Ovary (tissue), 9 donors: Measurements from ENCODE around the gene USP25. TPM values are rescaled to one million over a fixed set of nuclear protein-coding genes. Genes with fewer than 3 reads are reported as not detected.
A peak's percentile ranks its signal among the peaks of the same experiment; 100 is the strongest.

ENCODE experiments used
- DNase-seq, 5 donors: peaks; one replicate each; pipeline ENCODE4 v3.0.0-alpha.2; 2019 to 2020
- H3K27ac ChIP-seq, 2 donors: fragments of 200-600 bp; one replicate each; pipeline versions ENCODE4 v1.5.1 to v1.8.0; 2019 to 2022
- H3K27me3 ChIP-seq: fragments of 200-600 bp; one replicate; pipeline ENCODE4 v1.8.0; 2022
- H3K36me3 ChIP-seq: fragments of 200-600 bp; sonication (generic); one replicate; pipeline ENCODE4 v1.5.1; 2019
- H3K4me1 ChIP-seq: one replicate; pipeline ENCODE4 v1.8.1; 2013; ENCODE audit warnings: mild to moderate bottlenecking, moderate library complexity; ENCODE audit not compliant: insufficient read depth
- H3K4me3 ChIP-seq: fragments of 200-600 bp; sonication (generic); one replicate; pipeline ENCODE4 v1.5.1; 2017
- H3K9me3 ChIP-seq, 2 donors: fragments of 200-600 bp in 1 of 2; sonication (generic) in 1 of 2; one replicate each; pipeline versions ENCODE4 v1.5.1 to v1.8.1; 2013 to 2019; ENCODE audit warnings: mild to moderate bottlenecking in 1 of 2, moderate library complexity in 1 of 2
- EP300 ChIP-seq: sonication (generic); formaldehyde crosslinking; IDR thresholded peaks from one replicate; pipeline ENCODE4 v1.6.1; 2017; ENCODE audit warnings: antibody characterized with exemption
- POLR2A ChIP-seq: fragments of 450-650 bp; IDR thresholded peaks from one replicate; pipeline ENCODE4 v1.6.1; 2017; ENCODE audit warnings: antibody characterized with exemption, mild to moderate bottlenecking, moderate library complexity
- WGBS, 3 donors: extraction: QIAGEN DNeasy Blood & Tissue Kit in 1 of 3; methylation state at CpG; one replicate each; pipeline versions ENCODE4 v1.1.5 to v1.1.7; 2013 to 2017; 5-methylcytosine and 5-hydroxymethylcytosine counted together
- intact Hi-C, 4 donors: fragments of 100-400 bp; cut with DNase I; formaldehyde crosslinking; loops; one replicate each; pipeline versions ENCODE4 v1.11.0 to v1.15.1; 2022 to 2023
- polyA plus RNA-seq, 2 donors: library from polyadenylated mRNA; stranded (reverse); fragments of 200-250 nt in 1 of 2; fragments of 350-450 nt in 1 of 2; fragmentation: Illumina TruSeq in 1 of 2; extraction: RNeasy Lipid Tissue Mini Kit (QIAGEN cat#74804) in 1 of 2; gene quantifications; one replicate each; pipeline ENCODE4 v1.2.3, GENCODE V29; 2013 to 2014
- total RNA-seq, 7 donors: library from RNA; depleted of rRNA in 2 of 7; stranded (reverse); fragments of >200 nt in 2 of 7; fragmentation: NEBNext Ultra II Directional in 3 of 7; extraction: Animal tissue kit (Norgen Biotek cat#: 25700) in 3 of 7; gene quantifications; one replicate each; pipeline versions ENCODE4 v1.1.0 to v1.2.4, GENCODE V29; 2016 to 2023
- TF ChIP-seq, protein P1 (sequence below), 3 donors: fragments of 450-650 bp in 2 of 3; fragments of 200-600 bp in 1 of 3; IDR thresholded peaks; one replicate each; pipeline versions ENCODE4 v1.5.1 to v1.8.0; 2016 to 2022; ENCODE audit warnings: antibody characterized with exemption in 3 of 3, mild to moderate bottlenecking in 1 of 3
- donor health status: DM: no; HTN: no; CAD: no; lungs with moderate emphysema.
- donor health status: DM: no; HTN: no; CAD: no.
- donor health status: Bipolar disorder and iron deficiency.
- donor health status: DM: yes; HTN: yes; CAD: no.
- donor health status: DM: no; HTN: no; CAD: no.
- donor health status: DM: yes; HTN: yes; CAD: no.

The USP25 gene
- total and polyA plus RNA-seq, 9 donors = 11.9 to 40.8 (median 34.9) TPM

DNA sequence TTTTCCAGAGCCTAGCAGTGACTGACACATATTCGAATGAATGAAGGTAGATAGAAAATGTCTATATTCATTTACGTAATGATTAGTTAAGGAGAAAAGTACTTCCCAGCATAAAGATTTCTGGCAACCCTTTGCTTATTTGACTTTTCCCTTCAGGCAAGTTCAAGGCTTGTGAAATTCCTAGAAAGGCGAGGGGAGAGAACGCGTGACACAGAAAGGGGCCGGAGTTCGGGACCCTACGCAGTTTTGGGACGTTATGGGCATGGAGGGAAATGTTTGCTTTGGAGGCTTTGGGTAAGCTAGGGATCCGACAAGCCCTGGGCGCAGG, 472 bp upstream of the USP25 start:
- peak overlapping the region; percentile 91 to 98 for H3K27ac ChIP-seq
- intact Hi-C loops = no loop called here
- DNase-seq = no peak
- H3K27me3 ChIP-seq = no peaks in the 10 kb centered on the region
- no peaks in the 10 kb centered on the region for H3K9me3 ChIP-seq
- WGBS, 3 donors = 1 to 2% (median 2%) methylated on average over 11 of the region's 11 CpGs
- peaks cover 4% of the 10 kb centered on the region for H3K4me1 ChIP-seq
- H3K4me3 ChIP-seq = peak overlapping the region; percentile 63
- no peaks in the 10 kb centered on the region for H3K36me3 ChIP-seq
- TF ChIP-seq POLR2A (no peak), EP300 (no peak)
- TF ChIP-seq, protein P1, sequence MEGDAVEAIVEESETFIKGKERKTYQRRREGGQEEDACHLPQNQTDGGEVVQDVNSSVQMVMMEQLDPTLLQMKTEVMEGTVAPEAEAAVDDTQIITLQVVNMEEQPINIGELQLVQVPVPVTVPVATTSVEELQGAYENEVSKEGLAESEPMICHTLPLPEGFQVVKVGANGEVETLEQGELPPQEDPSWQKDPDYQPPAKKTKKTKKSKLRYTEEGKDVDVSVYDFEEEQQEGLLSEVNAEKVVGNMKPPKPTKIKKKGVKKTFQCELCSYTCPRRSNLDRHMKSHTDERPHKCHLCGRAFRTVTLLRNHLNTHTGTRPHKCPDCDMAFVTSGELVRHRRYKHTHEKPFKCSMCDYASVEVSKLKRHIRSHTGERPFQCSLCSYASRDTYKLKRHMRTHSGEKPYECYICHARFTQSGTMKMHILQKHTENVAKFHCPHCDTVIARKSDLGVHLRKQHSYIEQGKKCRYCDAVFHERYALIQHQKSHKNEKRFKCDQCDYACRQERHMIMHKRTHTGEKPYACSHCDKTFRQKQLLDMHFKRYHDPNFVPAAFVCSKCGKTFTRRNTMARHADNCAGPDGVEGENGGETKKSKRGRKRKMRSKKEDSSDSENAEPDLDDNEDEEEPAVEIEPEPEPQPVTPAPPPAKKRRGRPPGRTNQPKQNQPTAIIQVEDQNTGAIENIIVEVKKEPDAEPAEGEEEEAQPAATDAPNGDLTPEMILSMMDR (IDR thresholded peaks at IDR 0.05) = no peak

DNA sequence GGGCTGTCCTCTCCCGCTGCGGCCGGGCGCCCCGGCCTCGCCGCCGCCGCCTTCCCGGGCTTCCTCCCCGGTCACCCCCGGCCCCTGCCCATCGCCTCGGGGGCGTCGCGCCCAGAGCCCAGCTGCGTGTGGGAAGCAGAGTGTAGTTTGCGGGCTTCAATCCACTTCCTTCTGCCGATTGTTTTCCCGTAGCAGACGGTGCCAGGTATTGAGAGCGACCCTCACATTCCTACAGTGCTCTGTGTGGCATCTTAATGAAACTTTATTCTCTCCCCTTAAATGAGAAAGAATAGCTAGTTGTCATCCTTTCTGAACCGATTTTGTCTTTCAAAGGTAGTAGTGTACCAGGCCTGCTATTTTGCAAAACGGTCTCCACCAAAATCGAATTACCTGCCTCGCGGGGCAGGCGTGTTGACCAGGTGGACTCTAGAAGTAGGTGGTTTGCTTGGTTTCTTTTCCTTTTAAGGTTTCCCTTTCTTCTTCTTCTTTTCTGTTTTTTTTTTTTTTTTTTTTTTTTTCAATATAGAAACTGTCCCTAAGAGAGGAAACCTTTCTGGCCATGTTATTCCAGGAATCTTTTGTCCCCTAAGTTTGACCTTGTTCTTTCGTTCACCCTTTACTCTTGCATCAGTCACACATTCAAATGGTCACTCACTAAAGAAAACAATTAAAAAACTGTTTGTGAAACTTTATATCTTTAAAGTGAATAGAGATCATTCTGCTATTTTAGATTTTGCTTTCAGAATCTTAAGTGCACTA, 881 bp downstream of the USP25 start:
- Histone ChIP-seq H3K36me3 (no peaks in the 10 kb centered on the region), H3K4me1 (peaks cover 4% of the 10 kb centered on the region), H3K27me3 (no peaks in the 10 kb centered on the region), H3K9me3 (no peaks in the 10 kb centered on the region), H3K4me3 (peak overlapping the region; percentile 63), H3K27ac (peak overlapping the region; percentile 91 to 98)
- peak in 1 of 5 donors; percentile 50 for DNase-seq
- intact Hi-C loops = no loop called here
- no peak for TF ChIP-seq POLR2A
- no peak for TF ChIP-seq EP300
- TF ChIP-seq, protein P1 (IDR thresholded peaks at IDR 0.05) = no peak
- WGBS, 3 donors = 0 to 1% (median 1%) methylated on average over 30 of the region's 30 CpGs

DNA sequence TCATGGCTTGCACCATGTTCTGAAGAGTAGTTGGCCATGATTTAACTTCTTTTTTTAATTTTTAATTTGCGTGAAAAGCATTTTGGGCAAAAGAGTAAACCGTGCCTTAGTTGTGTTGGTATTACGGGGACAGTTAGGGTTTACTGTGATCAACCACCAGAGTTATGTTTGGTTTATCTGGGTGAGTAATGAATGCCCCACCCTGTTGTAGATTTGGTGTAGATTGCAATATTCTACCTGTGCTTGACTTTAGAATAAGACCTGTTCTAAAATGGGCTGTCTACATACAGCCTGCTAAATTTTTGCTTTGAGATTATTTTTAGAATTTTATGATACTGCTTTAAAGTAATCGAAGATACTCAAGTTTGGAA, 1.4 kb downstream of the USP25 start:
- intact Hi-C loops = no loop called here

DNA sequence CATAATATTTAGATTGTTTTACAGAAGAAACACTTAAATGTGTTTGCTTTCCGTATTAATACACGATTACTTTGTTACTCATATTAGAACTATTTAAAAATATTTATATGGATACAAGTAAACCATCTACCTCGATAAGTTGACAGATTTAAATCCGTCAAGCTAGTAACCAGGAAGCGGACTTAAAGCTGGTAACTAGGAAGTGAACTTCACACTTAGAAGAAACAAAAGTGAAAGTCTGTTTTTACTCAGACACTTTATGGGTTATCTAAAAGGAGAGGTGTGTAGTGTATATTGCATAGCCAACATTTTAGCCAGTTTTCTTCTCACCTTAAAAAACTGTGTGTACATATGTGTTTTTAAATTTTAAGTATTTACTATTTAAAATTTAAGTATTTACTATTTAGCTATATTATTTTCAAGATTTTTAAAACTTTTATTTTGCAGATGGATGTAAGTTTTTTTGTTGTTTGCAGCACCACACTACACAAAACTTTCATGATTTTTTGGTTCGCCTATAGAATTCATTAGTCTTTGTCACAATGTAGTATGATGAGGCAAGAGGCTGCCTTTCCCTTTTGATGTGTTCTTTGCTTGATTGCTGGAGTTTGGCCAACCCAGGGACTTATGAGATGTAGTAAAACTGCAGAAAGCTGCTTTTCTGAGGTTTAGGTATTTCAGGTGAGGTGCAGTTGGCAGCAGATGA, 2.7 kb downstream of the USP25 start:
- WGBS, 3 donors = 19 to 34% (median 22%) methylated on average over 6 of the region's 6 CpGs
- DNase-seq = no peak
- H3K27me3 ChIP-seq = no peaks in the 10 kb centered on the region
- intact Hi-C loops = no loop called here
- H3K9me3 ChIP-seq = no peaks in the 10 kb centered on the region
- peaks cover 4% of the 10 kb centered on the region for H3K4me1 ChIP-seq
- no peak for TF ChIP-seq EP300
- TF ChIP-seq, protein P1 (IDR thresholded peaks at IDR 0.05) = no peak
- TF ChIP-seq POLR2A = no peak
- H3K4me3 ChIP-seq = peak overlapping the region; percentile 63
- no peak overlapping the region for H3K27ac ChIP-seq
- no peaks in the 10 kb centered on the region for H3K36me3 ChIP-seq

More for the DNA sequence above, 1.4 kb downstream of the USP25 start:
- no peaks in the 10 kb centered on the region for H3K9me3 ChIP-seq
- DNase-seq = no peak
- H3K27ac ChIP-seq = no peak overlapping the region
- peak overlapping the region; percentile 63 for H3K4me3 ChIP-seq
- no peaks in the 10 kb centered on the region for H3K27me3 ChIP-seq
- H3K4me1 ChIP-seq = peaks cover 4% of the 10 kb centered on the region
- WGBS, 3 donors = 15 to 22% (median 17%) methylated on average over 4 of the region's 4 CpGs
- H3K36me3 ChIP-seq = no peaks in the 10 kb centered on the region
- no peak for TF ChIP-seq EP300
- no peak for TF ChIP-seq POLR2A
- TF ChIP-seq, protein P1 (IDR thresholded peaks at IDR 0.05) = no peak
